Measurements from ENCODE around the gene DDX47.
"Not testable (repeated sequence)": the region's sequence is repeated elsewhere in the genome, so short reads cannot be mapped to it uniquely, and the experiment has no call there.

DDX47 gene

GRCh38 chr12:12811343-12811742 is 1.8 kb upstream of the DDX47 start:
- DNase-seq (ENCODE audit: extremely low read depth, low read depth): no peak
- TF ChIP-seq CTCF (IDR thresholded peaks at IDR 0.05; ENCODE audit: low read depth, low read length, missing control alignments): no peak
- H3K4me3 ChIP-seq (replicated peaks; ENCODE audit: low read depth, low read length): no peak overlapping the region

- DNase-seq (ENCODE audit: extremely low read depth, low read depth): no peak
- TF ChIP-seq CTCF (IDR thresholded peaks at IDR 0.05; ENCODE audit: low read depth, low read length, missing control alignments): no peak
- H3K4me3 ChIP-seq (replicated peaks; ENCODE audit: low read depth, low read length): no peak overlapping the region
Observed at GRCh38 chr12:12812174-12812573, 972 bp upstream of the DDX47 start.

GRCh38 chr12:12812618-12813119 is 477 bp upstream of the DDX47 start:
- no peak for TF ChIP-seq CTCF (IDR thresholded peaks at IDR 0.05; ENCODE audit: low read depth, low read length, missing control alignments)
- no peak overlapping the region; the same call in 1 of the 2 replicates for H3K4me3 ChIP-seq (replicated peaks; ENCODE audit: low read depth, low read length)
- no peak for DNase-seq (ENCODE audit: extremely low read depth, low read depth)

DNA sequence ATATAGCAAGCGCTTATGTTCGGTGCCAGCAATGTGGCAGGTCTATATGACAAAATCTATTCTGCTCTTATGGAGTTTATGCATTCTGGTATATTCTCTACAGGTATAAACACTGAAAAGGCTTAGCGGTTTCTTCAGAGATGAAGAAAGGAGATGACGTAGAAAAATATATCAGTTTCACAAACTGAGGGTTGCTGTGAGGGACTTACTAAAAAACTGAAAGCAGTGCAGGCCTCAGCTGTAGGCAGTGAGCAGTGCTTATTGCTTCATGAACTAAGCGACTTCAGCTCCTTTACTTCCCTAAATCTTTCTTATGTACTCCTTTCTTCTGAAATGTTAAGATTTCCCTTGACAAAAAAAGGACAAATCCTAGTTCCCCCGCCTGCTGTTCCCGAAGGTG is 4.5 kb downstream of the DDX47 start:
- DNase-seq (ENCODE audit: extremely low read depth, low read depth): no peak
- H3K4me3 ChIP-seq (replicated peaks; ENCODE audit: low read depth, low read length): no peak overlapping the region
- TF ChIP-seq CTCF (IDR thresholded peaks at IDR 0.05; ENCODE audit: low read depth, low read length, missing control alignments): no peak

GRCh38 chr12:12818701-12819100 is 5.6 kb downstream of the DDX47 start:
- H3K4me3 ChIP-seq (replicated peaks; ENCODE audit: low read depth, low read length): no peak overlapping the region
- TF ChIP-seq CTCF (IDR thresholded peaks at IDR 0.05; ENCODE audit: low read depth, low read length, missing control alignments): no peak
- DNase-seq (ENCODE audit: extremely low read depth, low read depth): no peak

- no peak for DNase-seq (ENCODE audit: extremely low read depth, low read depth)
- no peak for TF ChIP-seq CTCF (IDR thresholded peaks at IDR 0.05; ENCODE audit: low read depth, low read length, missing control alignments)
- H3K4me3 ChIP-seq (replicated peaks; ENCODE audit: low read depth, low read length): no peak overlapping the region
Observed at GRCh38 chr12:12819221-12819620, 6.1 kb downstream of the DDX47 start.

DNA sequence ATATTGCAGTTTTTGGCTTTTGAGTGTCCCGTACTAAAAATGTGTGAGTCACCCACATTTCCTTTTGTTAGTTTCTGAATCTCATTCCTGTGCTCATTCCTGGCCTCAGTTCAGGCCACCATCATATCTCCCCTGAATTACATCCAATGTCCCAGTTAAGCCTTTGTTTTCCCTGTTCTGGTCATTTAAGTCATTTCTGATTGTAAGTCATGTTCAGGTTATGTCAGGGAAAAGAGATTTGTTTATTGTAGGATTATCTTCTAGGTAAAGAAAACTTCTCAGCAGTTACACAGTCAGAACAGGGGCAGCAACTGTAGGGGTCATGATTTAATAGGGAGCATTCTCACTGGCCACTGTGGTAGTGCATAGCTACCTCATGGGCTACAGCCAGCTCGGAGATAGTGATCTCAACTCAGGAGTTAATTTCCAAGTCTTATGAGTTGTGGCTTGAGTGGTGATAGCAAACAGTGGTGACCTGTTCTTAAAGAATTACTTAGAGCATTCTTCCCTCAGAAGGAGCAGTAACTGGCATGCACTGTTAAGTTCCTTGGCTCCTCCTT is 6.7 kb downstream of the DDX47 start:
- peak; percentile 87 for DNase-seq (ENCODE audit: extremely low read depth, low read depth)
- H3K4me3 ChIP-seq (replicated peaks; ENCODE audit: low read depth, low read length): no peak overlapping the region
- TF ChIP-seq CTCF (IDR thresholded peaks at IDR 0.05; ENCODE audit: low read depth, low read length, missing control alignments): no peak

DNA sequence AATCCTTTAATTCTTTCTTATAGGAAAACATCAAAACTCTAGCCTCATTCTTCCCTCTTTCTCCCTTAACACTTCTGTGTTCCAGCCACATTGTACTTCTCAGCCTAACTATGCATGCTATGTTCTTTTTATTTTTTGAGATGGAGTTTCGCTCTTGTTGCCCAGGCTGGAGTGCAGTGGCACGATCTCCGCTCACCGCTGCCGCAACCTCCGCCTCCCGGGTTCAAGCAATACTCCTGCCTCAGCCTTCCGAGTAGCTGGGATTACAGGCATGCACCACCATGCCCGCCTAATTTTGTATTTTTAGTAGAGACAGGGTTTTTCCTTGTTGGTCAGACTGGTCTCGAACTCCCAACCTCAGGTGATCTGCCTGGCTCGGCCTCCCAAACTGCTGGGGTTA is 7.2 kb downstream of the DDX47 start:
- H3K4me3 ChIP-seq (replicated peaks; ENCODE audit: low read depth, low read length); DNase-seq (ENCODE audit: extremely low read depth, low read depth): not testable (repeated sequence)

Data from HFF-Myc (cell line).